Upper lobe of right lung (tissue), 1 donor: ENCODE data around the gene TFCP2L1. TPM values are rescaled to one million over a fixed set of nuclear protein-coding genes. Genes with fewer than 3 reads are reported as not detected.

Experiments
- ATAC-seq: fragments of 200-7000 bp; cut with Tn5 transposase; one replicate; pipeline ENCODE4 v1.9.1; 2020; ENCODE audit warnings: mild to moderate bottlenecking, moderate library complexity
- DNase-seq: peaks from one replicate; pipeline ENCODE4 v3.0.0-alpha.2; 2020
- H3K27ac ChIP-seq: fragments of 200-600 bp; one replicate; pipeline ENCODE4 v1.8.0; 2022
- H3K27me3 ChIP-seq: fragments of 200-600 bp; one replicate; pipeline ENCODE4 v1.8.0; 2022; ENCODE audit warnings: mild to moderate bottlenecking
- H3K36me3 ChIP-seq: fragments of 200-600 bp; one replicate; pipeline ENCODE4 v1.8.0; 2022
- H3K4me1 ChIP-seq: fragments of 200-600 bp; one replicate; pipeline ENCODE4 v1.8.0; 2022
- H3K4me3 ChIP-seq: fragments of 200-600 bp; one replicate; pipeline ENCODE4 v1.8.0; 2022; ENCODE audit warnings: mild to moderate bottlenecking
- H3K9me3 ChIP-seq: fragments of 200-600 bp; one replicate; pipeline ENCODE4 v1.8.0; 2022
- CTCF ChIP-seq: fragments of 200-600 bp; IDR thresholded peaks from one replicate; pipeline ENCODE4 v1.8.0; 2022; ENCODE audit warnings: antibody characterized with exemption
- intact Hi-C: fragments of 100-400 bp; cut with DNase I; formaldehyde crosslinking; loops from one replicate; pipeline ENCODE4 v1.11.0; 2022
- total RNA-seq: library from RNA; stranded (reverse); fragmentation: NEBNext Ultra II Directional; extraction: Animal tissue kit (Norgen Biotek cat#: 25700); gene quantifications from one replicate; pipeline ENCODE4 v1.2.1, GENCODE V29; 2021
- donor health status: DM: no; HTN: yes; CAD: no; lungs with severe emphysema.

The TFCP2L1 gene
- total RNA-seq, 1 donor from 2014 or later, result 22.0 TPM

- no peak overlapping the region for H3K27ac ChIP-seq
- H3K36me3 ChIP-seq, result no peaks in the 10 kb centered on the region
- H3K4me1 ChIP-seq, result no peaks in the 10 kb centered on the region
- no peak overlapping the region for H3K4me3 ChIP-seq
- intact Hi-C loops, result no loop called here
- DNase-seq, result no peak
- no peak for ATAC-seq
- H3K9me3 ChIP-seq, result no peaks in the 10 kb centered on the region
- no peak for TF ChIP-seq CTCF
- H3K27me3 ChIP-seq, result no peaks in the 10 kb centered on the region
Observed at GRCh38 chr2:121235542-121235941, 49.5 kb downstream of the TFCP2L1 start.

- intact Hi-C loops, result no loop called here
- Histone ChIP-seq H3K27me3 (no peaks in the 10 kb centered on the region), H3K4me1 (no peaks in the 10 kb centered on the region), H3K9me3 (no peaks in the 10 kb centered on the region), H3K27ac (no peak overlapping the region), H3K4me3 (no peak overlapping the region), H3K36me3 (no peaks in the 10 kb centered on the region)
- no peak for TF ChIP-seq CTCF
- DNase-seq (peak; percentile 53), ATAC-seq (no peak)
Observed at GRCh38 chr2:121234791-121235190, 50.2 kb downstream of the TFCP2L1 start.

- Histone ChIP-seq H3K9me3 (no peaks in the 10 kb centered on the region), H3K27me3 (no peaks in the 10 kb centered on the region), H3K36me3 (no peaks in the 10 kb centered on the region), H3K4me1 (no peaks in the 10 kb centered on the region), H3K4me3 (no peak overlapping the region), H3K27ac (no peak overlapping the region)
- TF ChIP-seq CTCF, result no peak
- no peak for ATAC-seq
- intact Hi-C loops, result no loop called here
- peak; percentile 6 for DNase-seq
Observed at GRCh38 chr2:121234144-121234543, 50.9 kb downstream of the TFCP2L1 start.

GRCh38 chr2:121233486-121234110 is 51.4 kb downstream of the TFCP2L1 start:
- no peaks in the 10 kb centered on the region for H3K4me1 ChIP-seq
- no peaks in the 10 kb centered on the region for H3K36me3 ChIP-seq
- H3K4me3 ChIP-seq, result no peak overlapping the region
- H3K27ac ChIP-seq, result no peak overlapping the region
- H3K27me3 ChIP-seq, result no peaks in the 10 kb centered on the region
- intact Hi-C loops, result no loop called here
- ATAC-seq (no peak), DNase-seq (peak; percentile 40)
- TF ChIP-seq CTCF, result no peak
- H3K9me3 ChIP-seq, result no peaks in the 10 kb centered on the region

- H3K4me3 ChIP-seq, result no peak overlapping the region
- no peaks in the 10 kb centered on the region for H3K4me1 ChIP-seq
- no peaks in the 10 kb centered on the region for H3K36me3 ChIP-seq
- DNase-seq (peak; percentile 46), ATAC-seq (peak; percentile 3)
- no peaks in the 10 kb centered on the region for H3K9me3 ChIP-seq
- H3K27ac ChIP-seq, result no peak overlapping the region
- intact Hi-C loops, result no loop called here
- no peak for TF ChIP-seq CTCF
- H3K27me3 ChIP-seq, result no peaks in the 10 kb centered on the region
Observed at GRCh38 chr2:121232626-121233265, 52.3 kb downstream of the TFCP2L1 start.
